HepG2 (cell line): Measurements from ENCODE around the gene DNAJB11.
A peak's percentile ranks its signal among the peaks of the same experiment; 100 is the strongest.

Experiments
- BCL3 ChIP-seq: sonication (generic); formaldehyde crosslinking; IDR thresholded peaks from 2 replicates; pipeline ENCODE4 v1.5.1; 2020; ENCODE audit warnings: mild to moderate bottlenecking, missing genetic modification reagents, moderate library complexity
- CTCF ChIP-seq: sonication (generic); formaldehyde crosslinking; IDR thresholded peaks from 2 replicates; pipeline ENCODE4 v1.5.0; 2020; ENCODE audit warnings: mild to moderate bottlenecking, missing genetic modification reagents, moderate library complexity
- MAFK ChIP-seq, 2 experiments: IDR thresholded peaks in 1 of 2; conservative IDR thresholded peaks in 1 of 2; 2 replicates each; pipeline ENCODE4 v1.6.1; 2011; ENCODE audit warnings: improper control_type of control experiment in 2 of 2, low read length in 2 of 2
- RAD51 ChIP-seq: fragments of 450-650 bp; IDR thresholded peaks from 2 replicates; pipeline ENCODE4 v1.6.1; 2016; ENCODE audit warnings: borderline replicate concordance
- ZNF766 ChIP-seq: sonication (generic); formaldehyde crosslinking; IDR thresholded peaks from 2 replicates; pipeline ENCODE4 v1.5.0; 2020; ENCODE audit warnings: missing genetic modification reagents, borderline replicate concordance

GRCh38 chr3:186613637-186614265 lies 43.2 kb downstream of the DNAJB11 start:
- TF ChIP-seq RAD51 = no peak
- 0 out of 2 replicates have a peak, but pooled peaks have one; percentile 2 for TF ChIP-seq CTCF (CRISPR knock-in tag)
- TF ChIP-seq BCL3 = no peak
- TF ChIP-seq MAFK (conservative IDR thresholded peaks at IDR 0.05 in 1 of 2, IDR thresholded peaks at IDR 0.05 in 1 of 2; ENCODE audit: low read length in 2 of 2) = no peak
- no peak for TF ChIP-seq ZNF766 (CRISPR knock-in tag)
